ENCODE results near the gene FBXL7. TPM values are rescaled to one million over a fixed set of nuclear protein-coding genes. Genes with fewer than 3 reads are reported as not detected.

Gene FBXL7
- total and polyA plus RNA-seq, 9 of the 15 experiments (the other 6 are each of a cell fraction or from before 2014, with no cell fraction given), result 0.04 to 0.08 TPM; not detected in 7

DNA sequence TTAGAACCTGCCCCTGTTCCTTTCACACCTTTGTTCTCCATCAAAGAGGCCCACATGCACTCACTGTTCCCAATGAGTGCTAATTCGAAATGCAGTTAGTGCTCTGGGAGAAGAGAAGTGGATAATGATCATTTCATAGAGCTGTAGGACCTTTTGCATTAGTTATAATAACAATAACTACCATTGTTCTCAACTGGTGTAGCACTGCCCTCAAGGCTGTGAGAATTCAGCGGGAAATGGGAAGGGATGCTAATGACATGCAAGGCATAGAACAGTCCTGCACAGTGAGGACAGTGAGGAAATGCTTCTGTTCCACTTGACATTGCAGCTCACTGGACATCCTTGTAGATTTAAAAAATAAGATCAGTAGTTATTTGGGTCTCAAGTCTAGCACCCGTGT lies 187.4 kb downstream of the FBXL7 start:
- intact Hi-C loops (cut with micrococcal nuclease) (no loop called here), in situ Hi-C loops (cut with MboI) (no loop called here)
- no peak for ATAC-seq
- H2AFZ ChIP-seq (ENCODE audit: low read depth, low read length), result no peak overlapping the region
- H3K9me3 ChIP-seq (replicated peaks; ENCODE audit: control insufficient read depth, insufficient read depth, low read depth, low read length), result no peaks in the 10 kb centered on the region; the same call in 1 of the 2 replicates
- H3K79me2 ChIP-seq (ENCODE audit: control insufficient read depth, insufficient read depth, low read length), result no peaks in the 10 kb centered on the region
- no TSS peak for BruUV-seq (replicated peaks)
- H3K36me3 ChIP-seq (ENCODE audit: control insufficient read depth, insufficient read depth, low read length), result no peaks in the 10 kb centered on the region
- no peak overlapping the region for H3K9ac ChIP-seq (ENCODE audit: insufficient read depth in 1 of 2, low read depth in 2 of 2, low read length in 2 of 2)
- no peaks in the 10 kb centered on the region for H3K27me3 ChIP-seq (ENCODE audit: control insufficient read depth in 2 of 2, insufficient read depth in 2 of 2, low read length in 2 of 2)
- TF ChIP-seq, protein P1, sequence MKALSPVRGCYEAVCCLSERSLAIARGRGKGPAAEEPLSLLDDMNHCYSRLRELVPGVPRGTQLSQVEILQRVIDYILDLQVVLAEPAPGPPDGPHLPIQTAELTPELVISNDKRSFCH (CRISPR knock-in tag; IDR thresholded peaks at IDR 0.05), result no peak
- TF ChIP-seq, protein P1 (tag; IDR thresholded peaks at IDR 0.05), result no peak
- TF ChIP-seq, protein P2, sequence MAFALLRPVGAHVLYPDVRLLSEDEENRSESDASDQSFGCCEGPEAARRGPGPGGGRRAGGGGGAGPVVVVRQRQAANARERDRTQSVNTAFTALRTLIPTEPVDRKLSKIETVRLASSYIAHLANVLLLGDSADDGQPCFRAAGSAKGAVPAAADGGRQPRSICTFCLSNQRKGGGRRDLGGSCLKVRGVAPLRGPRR (CRISPR knock-in tag; IDR thresholded peaks at IDR 0.05), result no peak
- TF ChIP-seq NR2C2 (CRISPR knock-in tag; IDR thresholded peaks at IDR 0.05) (no peak), NR2C2 (tag; IDR thresholded peaks at IDR 0.05) (no peak), POLR2H (tag; IDR thresholded peaks at IDR 0.05; ENCODE audit: low read depth) (no peak), TSC22D4 (tag; IDR thresholded peaks at IDR 0.05) (no peak), MED1 (CRISPR knock-in tag; IDR thresholded peaks at IDR 0.05; ENCODE audit: borderline replicate concordance) (no peak)
- TF ChIP-seq, protein P3, sequence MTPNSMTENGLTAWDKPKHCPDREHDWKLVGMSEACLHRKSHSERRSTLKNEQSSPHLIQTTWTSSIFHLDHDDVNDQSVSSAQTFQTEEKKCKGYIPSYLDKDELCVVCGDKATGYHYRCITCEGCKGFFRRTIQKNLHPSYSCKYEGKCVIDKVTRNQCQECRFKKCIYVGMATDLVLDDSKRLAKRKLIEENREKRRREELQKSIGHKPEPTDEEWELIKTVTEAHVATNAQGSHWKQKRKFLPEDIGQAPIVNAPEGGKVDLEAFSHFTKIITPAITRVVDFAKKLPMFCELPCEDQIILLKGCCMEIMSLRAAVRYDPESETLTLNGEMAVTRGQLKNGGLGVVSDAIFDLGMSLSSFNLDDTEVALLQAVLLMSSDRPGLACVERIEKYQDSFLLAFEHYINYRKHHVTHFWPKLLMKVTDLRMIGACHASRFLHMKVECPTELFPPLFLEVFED (CRISPR knock-in tag; conservative IDR thresholded peaks at IDR 0.05), result no peak
- TF ChIP-seq, protein P4, sequence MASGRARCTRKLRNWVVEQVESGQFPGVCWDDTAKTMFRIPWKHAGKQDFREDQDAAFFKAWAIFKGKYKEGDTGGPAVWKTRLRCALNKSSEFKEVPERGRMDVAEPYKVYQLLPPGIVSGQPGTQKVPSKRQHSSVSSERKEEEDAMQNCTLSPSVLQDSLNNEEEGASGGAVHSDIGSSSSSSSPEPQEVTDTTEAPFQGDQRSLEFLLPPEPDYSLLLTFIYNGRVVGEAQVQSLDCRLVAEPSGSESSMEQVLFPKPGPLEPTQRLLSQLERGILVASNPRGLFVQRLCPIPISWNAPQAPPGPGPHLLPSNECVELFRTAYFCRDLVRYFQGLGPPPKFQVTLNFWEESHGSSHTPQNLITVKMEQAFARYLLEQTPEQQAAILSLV (tag; IDR thresholded peaks at IDR 0.05), result no peak
- TF ChIP-seq, protein P5, sequence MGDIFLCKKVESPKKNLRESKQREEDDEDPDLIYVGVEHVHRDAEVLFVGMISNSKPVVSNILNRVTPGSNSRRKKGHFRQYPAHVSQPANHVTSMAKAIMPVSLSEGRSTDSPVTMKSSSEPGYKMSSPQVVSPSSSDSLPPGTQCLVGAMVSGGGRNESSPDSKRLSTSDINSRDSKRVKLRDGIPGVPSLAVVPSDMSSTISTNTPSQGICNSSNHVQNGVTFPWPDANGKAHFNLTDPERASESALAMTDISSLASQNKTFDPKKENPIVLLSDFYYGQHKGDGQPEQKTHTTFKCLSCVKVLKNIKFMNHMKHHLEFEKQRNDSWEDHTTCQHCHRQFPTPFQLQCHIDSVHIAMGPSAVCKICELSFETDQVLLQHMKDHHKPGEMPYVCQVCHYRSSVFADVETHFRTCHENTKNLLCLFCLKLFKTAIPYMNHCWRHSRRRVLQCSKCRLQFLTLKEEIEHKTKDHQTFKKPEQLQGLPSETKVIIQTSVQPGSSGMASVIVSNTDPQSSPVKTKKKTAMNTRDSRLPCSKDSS (IDR thresholded peaks at IDR 0.05; ENCODE audit: low read depth, partially characterized antibody), result no peak
- no peaks in the 10 kb centered on the region for H3K9me1 ChIP-seq (ENCODE audit: control insufficient read depth, insufficient read depth, low read length)
- no peak for FAIRE-seq
- no peak for DNase-seq (ENCODE audit: extremely low read depth in 1 of 4, low spot score in 3 of 4)
- 0% methylated on average over 3 of the region's 3 CpGs for WGBS (ENCODE audit: insufficient coverage, low coverage, missing lambda C conversion rate)
- no peaks in the 10 kb centered on the region for H3K4me1 ChIP-seq (replicated peaks in 1 of 2; ENCODE audit: control insufficient read depth in 2 of 2, insufficient read depth in 2 of 2, low read length in 2 of 2)
- ChIA-PET CTCF (ENCODE audit: low intra/inter-chr PET ratio) (no interaction called here), POLR2A (no interaction called here)
- H4K20me1 ChIP-seq (replicated peaks; ENCODE audit: control insufficient read depth, insufficient read depth, low read length), result no peaks in the 10 kb centered on the region
- no peak overlapping the region for H3K4me2 ChIP-seq (ENCODE audit: insufficient read depth, low read length)
- H3K27ac ChIP-seq (ENCODE audit: extremely low read depth, low read depth, low read length), result no peak overlapping the region
- H3K4me3 ChIP-seq, result no peak overlapping the region

Measured in K562 (cell line).